AG09319 (cell line): Measurements from ENCODE around the gene MYCBPAP.
"Not testable (repeated sequence)": the region's sequence is repeated elsewhere in the genome, so short reads cannot be mapped to it uniquely, and the experiment has no call there.

Source experiments
- DNase-seq: peaks from one replicate; pipeline ENCODE4 v3.0.0-alpha.2; 2010; ENCODE audit warnings: low read depth; ENCODE audit errors: extremely low read depth
- CTCF ChIP-seq: IDR thresholded peaks from 2 replicates; pipeline ENCODE4 v1.5.1; 2011; ENCODE audit warnings: low read depth, mild to moderate bottlenecking, inconsistent platforms, low read length, moderate library complexity

Gene MYCBPAP

GRCh38 chr17:50468304-50469207, 39.7 kb upstream of the MYCBPAP start, which contains the start of gene CHAD:
CHAD (minus strand) TSS chr17:50468880; CDS start chr17:50468813, 67 bp downstream.
- TF ChIP-seq CTCF = no peak

GRCh38 chr17:50469208-50469605, 39.0 kb upstream of the MYCBPAP start:
- DNase-seq = no peak
- TF ChIP-seq CTCF = no peak

More at GRCh38 chr17:50468304-50469207, 39.7 kb upstream of the MYCBPAP start, which contains the start of gene CHAD:
- no peak for DNase-seq

GRCh38 chr17:50469671-50470305, 38.5 kb upstream of the MYCBPAP start:
- DNase-seq = no peak
- no peak for TF ChIP-seq CTCF

- DNase-seq = no peak
- TF ChIP-seq CTCF = no peak
Measured at GRCh38 chr17:50470426-50470825, 37.8 kb upstream of the MYCBPAP start.

GRCh38 chr17:50471009-50471905, 37.0 kb upstream of the MYCBPAP start:
- TF ChIP-seq CTCF = no peak
- no peak for DNase-seq

- no peak for DNase-seq
- TF ChIP-seq CTCF = no peak
Measured at GRCh38 chr17:50472286-50472685, 36.0 kb upstream of the MYCBPAP start.

- not testable (repeated sequence) for DNase-seq
Measured at GRCh38 chr17:50472761-50473161, 35.5 kb upstream of the MYCBPAP start.
